Sciatic nerve (tissue), 2 donors: ENCODE measurements around the gene HOMER2. TPM values are rescaled to one million over a fixed set of nuclear protein-coding genes. Genes with fewer than 3 reads are reported as not detected.

Experiments
- ATAC-seq: fragments of 200-7000 bp; cut with Tn5 transposase; one replicate; pipeline ENCODE4 v1.9.1; 2020; ENCODE audit warnings: mild to moderate bottlenecking, moderate library complexity
- DNase-seq: peaks from one replicate; pipeline ENCODE4 v3.0.0-alpha.2; 2020; ENCODE audit warnings: low spot score
- intact Hi-C: fragments of 100-400 bp; cut with DNase I; formaldehyde crosslinking; loops from one replicate; pipeline ENCODE4 v1.14.2; 2022
- total RNA-seq: library from RNA; stranded (reverse); fragmentation: NEBNext Ultra II Directional; extraction: Animal tissue kit (Norgen Biotek cat#: 25700); gene quantifications from one replicate; pipeline ENCODE4 v1.2.1, GENCODE V29; 2021
- donor health status: DM: no; HTN: no; CAD: no.
- donor health status: DM: no; HTN: no; CAD: no.

Gene HOMER2
- total RNA-seq, 1 donor from 2014 or later = 13.2 TPM

GRCh38 chr15:82849556-82850512, 102.7 kb downstream of the HOMER2 start:
- intact Hi-C loops = no loop called here
- ATAC-seq (peak; percentile 87), DNase-seq (peak; percentile 73)

GRCh38 chr15:82848241-82848993, 104.1 kb downstream of the HOMER2 start:
- no peak for DNase-seq
- intact Hi-C loops = no loop called here
- ATAC-seq = no peak

GRCh38 chr15:82847703-82848102, 104.8 kb downstream of the HOMER2 start:
- no peak for ATAC-seq
- no peak for DNase-seq
- intact Hi-C loops = no loop called here

GRCh38 chr15:82846621-82847020, 105.9 kb downstream of the HOMER2 start:
- DNase-seq (no peak), ATAC-seq (no peak)
- intact Hi-C loops = no loop called here

GRCh38 chr15:82845686-82846085, 106.8 kb downstream of the HOMER2 start:
- intact Hi-C loops = no loop called here
- DNase-seq = no peak
- no peak for ATAC-seq

- DNase-seq (no peak), ATAC-seq (no peak)
- intact Hi-C loops = no loop called here
Observed at GRCh38 chr15:82843566-82843965, 109.0 kb downstream of the HOMER2 start.

- intact Hi-C loops = no loop called here
- DNase-seq (no peak), ATAC-seq (no peak)
Observed at GRCh38 chr15:82840166-82840565, 112.4 kb downstream of the HOMER2 start.

GRCh38 chr15:82839136-82839535, 113.4 kb downstream of the HOMER2 start:
- intact Hi-C loops = no loop called here
- no peak for DNase-seq
- ATAC-seq = no peak

GRCh38 chr15:82838096-82838735, 114.3 kb downstream of the HOMER2 start:
- intact Hi-C loops = no loop called here
- ATAC-seq (no peak), DNase-seq (no peak)

GRCh38 chr15:82835391-82835917, 117.1 kb downstream of the HOMER2 start:
- intact Hi-C loops = no loop called here
- ATAC-seq (no peak), DNase-seq (no peak)

- ATAC-seq (no peak), DNase-seq (no peak)
- intact Hi-C loops = no loop called here
Observed at GRCh38 chr15:82833362-82833682, 119.2 kb downstream of the HOMER2 start.

- intact Hi-C loops = no loop called here
- ATAC-seq (no peak), DNase-seq (no peak)
Observed at GRCh38 chr15:82832601-82833361, 119.7 kb downstream of the HOMER2 start.

GRCh38 chr15:82831894-82832600, 120.5 kb downstream of the HOMER2 start:
- ATAC-seq = no peak
- DNase-seq = no peak
- intact Hi-C loops = no loop called here

- no peak for DNase-seq
- intact Hi-C loops = no loop called here
- no peak for ATAC-seq
Observed at GRCh38 chr15:82830427-82831173, 121.9 kb downstream of the HOMER2 start.

- DNase-seq = no peak
- intact Hi-C loops = no loop called here
- no peak for ATAC-seq
Observed at GRCh38 chr15:82829234-82829633, 123.3 kb downstream of the HOMER2 start.

GRCh38 chr15:82828075-82828474, 124.4 kb downstream of the HOMER2 start:
- intact Hi-C loops = no loop called here
- ATAC-seq = no peak

GRCh38 chr15:82823049-82823448, 129.5 kb downstream of the HOMER2 start:
- intact Hi-C loops = no loop called here
- DNase-seq = no peak
- no peak for ATAC-seq

More at GRCh38 chr15:82828075-82828474, 124.4 kb downstream of the HOMER2 start:
- no peak for DNase-seq
